NCI-H1048 (cell line): Measurements from ENCODE around the gene GHRHR.

Source experiments
- DNase-seq: peaks from one replicate; lab custom pipeline; 2025; lab: John Stamatoyannopoulos, UW

GHRHR gene

DNA sequence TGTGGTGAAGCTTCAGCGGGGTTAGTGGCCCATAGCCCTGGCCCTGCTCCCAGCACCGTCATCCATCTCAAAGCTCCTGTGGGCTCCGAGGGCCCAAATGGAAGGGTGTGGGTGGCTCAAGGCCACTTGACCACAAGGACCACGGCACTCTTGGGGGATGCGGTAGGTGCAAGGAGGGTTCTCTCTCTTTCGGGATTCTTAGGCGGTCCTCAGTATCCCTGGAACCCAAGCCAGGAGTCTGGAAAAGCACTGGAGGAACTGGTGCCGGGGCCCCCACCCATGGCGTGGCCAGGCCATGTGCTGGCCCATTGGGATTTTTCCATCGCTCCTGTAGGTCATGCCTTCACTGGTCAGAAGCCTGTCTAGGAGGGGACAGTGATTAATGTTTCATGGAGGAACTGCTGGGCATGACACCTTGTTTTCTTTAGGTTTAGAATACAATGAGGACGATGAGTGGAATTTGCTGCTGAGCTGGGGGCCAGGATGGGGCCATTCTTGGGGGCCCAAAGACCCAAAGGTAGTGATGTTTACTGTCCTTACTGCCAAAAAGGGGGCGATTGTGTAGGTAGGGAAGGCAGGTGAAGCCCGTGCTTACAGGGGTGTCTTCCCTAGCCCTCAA is 35.4 kb upstream of the GHRHR start:
- no peak for DNase-seq

DNA sequence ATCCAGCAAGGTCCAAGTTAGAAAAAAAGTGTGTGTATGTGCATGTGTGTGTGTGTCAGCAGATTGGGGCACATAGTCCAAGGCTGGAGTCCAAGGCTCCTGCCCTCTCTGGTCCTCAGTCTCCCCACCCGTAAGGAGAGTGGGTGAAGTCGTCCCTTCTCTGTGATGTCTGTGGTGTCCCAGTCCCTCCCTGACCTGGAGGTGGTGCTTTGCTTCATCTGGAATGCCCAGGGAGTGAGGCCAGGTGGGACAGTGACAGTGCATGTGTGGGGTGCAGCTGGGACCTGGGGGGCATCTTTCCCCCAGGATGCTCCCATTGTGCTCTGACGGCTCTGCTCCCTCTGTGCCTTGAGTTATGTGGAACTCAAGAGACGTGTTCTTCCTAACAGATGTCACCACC is 34.1 kb upstream of the GHRHR start:
- DNase-seq = no peak

DNA sequence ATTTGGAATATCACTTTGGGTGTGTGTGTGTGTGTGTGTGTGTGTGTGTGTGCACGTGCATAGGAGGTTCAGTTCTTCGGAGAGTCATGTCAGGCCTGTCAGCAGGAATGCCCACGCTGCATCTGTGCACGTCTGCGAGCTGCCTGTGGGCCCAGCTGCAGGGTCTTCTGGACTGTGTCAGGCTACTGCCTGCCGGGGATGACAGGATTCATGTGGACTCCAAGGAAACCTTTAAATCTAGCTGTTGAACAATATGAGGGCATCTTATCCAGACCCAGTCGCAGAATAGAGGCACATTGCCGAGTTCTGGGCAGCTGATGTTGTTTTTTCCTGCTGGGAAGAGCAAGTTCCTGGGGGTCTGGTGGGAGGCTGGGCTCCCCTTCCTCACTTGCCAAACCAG is 33.1 kb upstream of the GHRHR start:
- DNase-seq = no peak

DNA sequence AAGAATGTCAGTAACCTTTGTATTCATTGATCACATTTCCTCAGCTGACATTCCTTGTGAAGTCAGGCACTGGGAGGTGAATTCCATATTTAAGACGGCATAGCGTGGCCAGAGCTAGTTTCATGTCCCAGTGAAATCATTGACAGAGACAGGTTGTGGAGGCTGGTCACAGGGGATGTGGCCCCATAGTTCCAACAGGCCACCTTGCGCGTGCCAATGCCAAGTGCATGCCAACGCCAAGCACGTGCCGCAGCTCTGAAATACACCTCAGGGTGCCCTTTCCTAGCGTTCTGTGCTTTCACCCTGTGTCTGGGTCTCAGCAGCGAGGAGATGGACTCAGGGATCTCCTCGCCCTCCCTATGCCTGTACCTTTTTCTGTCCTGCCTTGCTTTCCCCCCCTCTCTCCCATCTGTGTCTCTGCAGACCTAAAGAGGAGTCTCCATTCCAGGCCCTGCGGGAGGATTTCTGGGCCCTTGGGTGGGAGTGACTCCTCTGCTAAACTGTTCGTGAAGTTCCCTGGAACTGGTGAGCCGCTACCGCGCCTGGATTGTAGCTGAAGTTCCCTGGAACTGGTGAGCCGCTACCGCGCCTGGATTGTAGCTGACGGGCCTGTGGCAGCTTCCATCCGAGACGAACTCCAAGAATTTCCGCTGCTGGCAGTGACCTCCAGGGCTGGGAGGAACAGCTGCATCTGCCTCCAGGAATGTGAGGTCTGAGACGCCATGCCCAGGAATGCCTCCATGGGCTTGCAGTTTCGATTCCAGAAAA is 32.4 kb upstream of the GHRHR start:
- DNase-seq = no peak

DNA sequence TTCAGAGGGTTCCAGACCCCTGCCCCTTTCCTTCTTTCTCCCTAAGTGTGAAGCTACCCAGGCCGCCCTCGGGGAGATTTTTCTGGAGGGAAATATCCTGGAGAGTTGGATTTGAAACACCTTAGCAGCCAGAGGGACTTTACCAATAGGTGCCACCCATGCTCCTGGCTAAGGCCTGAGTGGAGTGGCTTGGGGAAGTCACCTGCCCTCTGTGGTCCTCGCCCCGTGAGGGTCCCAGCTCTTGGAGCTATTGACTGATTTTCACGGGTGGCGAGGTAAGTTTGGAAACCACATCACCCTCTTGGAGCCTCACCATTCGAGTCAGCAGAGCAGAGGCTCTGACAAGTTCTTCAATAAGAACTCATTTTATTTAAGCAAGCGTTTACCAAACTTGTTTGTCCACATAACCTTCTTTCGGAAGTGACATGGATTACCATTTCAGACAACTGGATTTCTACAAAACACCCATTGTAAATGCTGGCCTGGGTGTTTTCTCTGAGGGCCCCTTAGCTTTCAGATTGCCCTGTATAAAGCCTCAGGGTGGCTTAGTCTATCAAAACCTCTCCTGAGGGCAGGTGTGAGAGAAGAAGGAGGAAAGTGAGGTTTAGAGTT is 31.7 kb upstream of the GHRHR start:
- no peak for DNase-seq

DNA sequence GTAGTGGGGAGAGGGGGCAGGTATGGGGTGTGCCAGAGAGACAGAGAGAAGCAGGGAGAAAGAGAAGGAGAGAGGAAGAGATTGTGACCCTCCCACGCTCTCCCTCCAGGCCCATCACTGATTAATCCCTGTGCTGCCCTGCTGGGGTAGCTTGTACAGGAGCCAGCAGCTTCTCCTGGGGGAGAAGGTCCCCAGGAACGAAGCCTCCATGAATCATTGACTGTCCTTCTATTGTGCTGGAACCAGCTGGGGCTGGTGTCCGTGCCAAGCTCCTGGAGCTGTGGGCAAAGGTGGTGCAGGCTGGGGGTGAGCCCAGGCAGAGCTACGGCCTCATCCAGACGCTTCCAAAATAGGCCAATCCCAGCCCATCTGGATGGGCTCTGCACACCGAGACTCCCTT is 31.2 kb upstream of the GHRHR start:
- DNase-seq = no peak

DNA sequence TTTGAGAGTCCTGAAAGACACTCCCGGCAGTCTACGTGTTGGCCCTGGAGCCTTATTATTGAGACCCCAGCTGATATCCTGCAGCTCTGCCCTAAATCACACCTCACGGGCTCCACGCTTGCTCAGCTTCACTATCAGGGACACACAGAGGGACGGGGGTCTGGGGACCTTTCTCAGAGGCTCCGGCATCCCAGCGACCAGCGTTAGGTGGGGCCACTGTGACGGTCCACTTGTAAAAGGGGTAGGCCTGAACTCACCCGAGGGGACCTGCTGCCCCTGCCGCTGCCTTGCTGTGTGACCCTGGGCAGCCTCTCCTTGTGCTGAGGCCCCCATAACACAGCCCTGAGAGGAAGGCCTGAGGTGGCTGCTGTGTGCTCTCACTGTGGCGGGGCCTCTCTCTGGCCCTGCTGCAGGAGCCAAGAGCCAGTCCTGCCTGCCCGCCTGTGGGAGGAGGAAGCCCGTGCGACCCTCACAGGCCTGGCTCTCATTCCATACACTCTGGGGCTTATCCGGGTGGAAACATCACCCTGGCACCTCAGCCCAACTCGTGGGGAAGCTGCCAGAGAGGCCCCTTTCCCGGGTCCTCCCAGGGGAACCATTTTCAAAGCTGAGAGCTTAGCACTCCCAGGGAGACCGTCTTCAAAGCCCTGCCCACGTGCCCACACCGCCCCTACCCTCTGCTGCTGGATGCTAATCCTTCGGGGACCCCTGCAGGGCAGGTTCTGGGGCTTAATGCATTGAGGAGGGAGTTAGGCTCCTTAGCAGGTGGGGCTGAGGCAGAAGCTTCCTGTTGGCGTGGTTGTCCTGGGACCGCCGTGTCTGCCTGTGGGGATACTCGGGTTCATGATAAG is 30.4 kb upstream of the GHRHR start:
- no peak for DNase-seq

DNA sequence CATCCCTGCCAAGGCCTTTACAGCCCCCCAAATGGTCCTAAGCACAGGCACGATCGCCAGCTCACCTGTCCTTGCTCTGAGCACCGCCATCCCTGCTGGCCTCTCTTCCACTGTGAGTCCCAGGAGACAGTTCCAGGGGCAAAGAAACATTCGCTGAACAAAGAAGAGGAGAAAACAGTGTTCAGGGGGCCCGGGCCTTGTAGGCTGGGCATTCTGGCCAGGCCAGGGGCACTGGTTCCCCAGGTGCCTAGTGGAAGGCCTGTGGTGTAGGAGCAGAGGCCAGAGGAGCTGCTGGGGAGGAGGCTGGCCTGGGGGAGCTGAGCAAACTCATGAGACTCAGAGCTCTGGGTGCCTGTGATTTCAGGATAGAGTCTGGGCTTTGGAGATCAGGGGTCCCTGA is 29.5 kb upstream of the GHRHR start:
- DNase-seq = no peak

DNA sequence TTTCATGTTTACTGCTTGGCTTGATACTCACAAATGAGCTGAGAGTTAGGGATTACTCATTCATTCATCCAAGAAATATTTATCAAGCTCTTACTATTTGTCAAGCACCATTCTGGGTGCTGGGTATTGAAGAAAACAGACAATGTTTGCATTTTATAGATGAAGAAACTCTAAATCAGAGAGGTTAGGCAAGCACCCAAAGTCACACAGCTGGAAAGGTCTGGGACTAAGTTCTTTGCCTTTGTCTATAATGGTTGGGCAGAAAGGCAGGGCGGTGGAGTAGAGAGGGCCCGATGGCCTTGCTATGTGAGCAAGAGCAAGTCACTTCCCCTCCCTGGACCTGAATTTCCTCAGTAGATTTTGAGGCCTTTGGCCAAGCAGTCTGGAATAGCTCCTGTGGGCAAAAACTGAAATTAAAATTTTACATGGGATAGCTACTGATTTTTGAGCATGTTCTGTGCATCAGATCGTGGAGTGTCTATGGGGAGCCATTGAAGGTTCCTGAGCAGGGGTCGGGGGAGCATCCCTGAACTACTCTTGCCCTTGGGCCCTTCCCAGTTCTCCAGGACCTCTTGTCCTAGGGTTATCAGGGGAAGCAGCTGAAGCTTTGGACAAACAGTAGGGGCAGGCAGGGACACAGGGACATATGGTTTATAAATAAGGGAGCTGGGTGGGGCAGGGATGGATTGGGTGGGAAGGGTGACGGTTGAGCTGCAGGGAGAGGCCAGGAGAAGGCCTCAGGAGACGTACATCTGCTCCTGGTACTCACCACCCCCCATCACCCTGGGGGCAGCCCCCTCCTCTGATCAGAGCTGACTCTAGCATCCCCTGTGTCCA is 28.8 kb upstream of the GHRHR start:
- no peak for DNase-seq

DNA sequence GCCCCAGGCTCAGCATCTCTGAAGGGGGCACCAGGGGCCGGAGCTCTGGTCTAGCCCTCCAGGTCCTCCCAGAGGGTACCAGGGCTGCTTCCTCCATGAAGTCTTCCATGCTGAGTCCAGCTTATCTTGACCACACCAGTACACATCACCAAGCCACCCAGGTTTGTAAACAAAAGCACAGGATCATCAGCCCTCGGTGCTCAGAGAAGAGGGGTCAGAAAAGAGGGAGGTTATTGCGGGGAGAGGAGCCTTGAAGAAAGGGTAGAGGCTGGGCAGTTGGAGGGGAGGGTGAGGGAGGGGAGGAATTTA is 28.2 kb upstream of the GHRHR start:
- DNase-seq = no peak

DNA sequence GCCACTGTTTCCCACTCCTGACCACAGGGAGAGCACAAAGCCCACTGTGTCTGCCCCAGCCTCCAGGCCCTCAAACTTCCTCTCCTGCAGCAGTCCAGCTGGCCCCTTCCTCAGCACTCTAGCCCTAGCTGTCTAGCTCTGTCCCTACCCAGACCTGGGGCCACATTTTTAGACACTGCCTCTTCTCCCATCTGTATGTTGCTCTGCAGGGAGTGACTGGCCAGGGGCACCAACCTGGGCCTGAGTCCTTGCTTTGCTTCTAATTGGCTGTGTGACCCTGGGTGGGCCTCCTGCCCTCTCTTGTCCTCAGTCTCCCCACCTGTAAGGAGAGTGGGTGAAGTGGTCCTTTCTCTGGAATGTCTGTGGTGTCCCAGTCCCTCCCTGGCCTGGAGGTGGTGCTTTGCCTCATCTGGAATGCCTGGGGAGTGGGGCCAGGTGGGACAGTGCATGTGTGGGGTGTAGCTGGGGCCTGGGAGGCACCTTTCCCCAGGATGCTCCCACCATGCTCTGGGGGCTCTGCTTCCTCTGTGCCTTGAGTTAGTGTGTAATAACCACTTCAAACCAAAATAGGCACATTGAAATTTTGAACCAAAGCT is 27.0 kb upstream of the GHRHR start:
- DNase-seq = no peak

DNA sequence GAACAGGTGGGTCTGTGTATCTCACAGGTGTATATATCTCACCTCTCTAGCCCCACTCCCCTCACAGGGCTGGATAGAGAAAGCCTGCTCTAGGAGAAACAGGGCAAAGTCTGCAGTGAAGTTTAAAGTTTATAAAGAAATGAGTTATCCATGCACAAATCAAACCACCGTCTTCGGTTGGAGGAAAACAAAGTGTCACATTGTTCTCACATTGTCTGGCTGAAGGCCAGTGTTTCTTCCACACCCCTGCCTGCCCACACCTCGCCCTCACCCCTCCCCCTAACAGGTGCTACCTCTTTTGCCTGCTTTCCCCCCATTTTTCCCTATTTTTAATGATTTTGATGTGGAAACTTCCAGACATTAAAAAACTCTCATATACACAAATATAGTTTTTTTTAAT is 26.3 kb upstream of the GHRHR start:
- DNase-seq = no peak

DNA sequence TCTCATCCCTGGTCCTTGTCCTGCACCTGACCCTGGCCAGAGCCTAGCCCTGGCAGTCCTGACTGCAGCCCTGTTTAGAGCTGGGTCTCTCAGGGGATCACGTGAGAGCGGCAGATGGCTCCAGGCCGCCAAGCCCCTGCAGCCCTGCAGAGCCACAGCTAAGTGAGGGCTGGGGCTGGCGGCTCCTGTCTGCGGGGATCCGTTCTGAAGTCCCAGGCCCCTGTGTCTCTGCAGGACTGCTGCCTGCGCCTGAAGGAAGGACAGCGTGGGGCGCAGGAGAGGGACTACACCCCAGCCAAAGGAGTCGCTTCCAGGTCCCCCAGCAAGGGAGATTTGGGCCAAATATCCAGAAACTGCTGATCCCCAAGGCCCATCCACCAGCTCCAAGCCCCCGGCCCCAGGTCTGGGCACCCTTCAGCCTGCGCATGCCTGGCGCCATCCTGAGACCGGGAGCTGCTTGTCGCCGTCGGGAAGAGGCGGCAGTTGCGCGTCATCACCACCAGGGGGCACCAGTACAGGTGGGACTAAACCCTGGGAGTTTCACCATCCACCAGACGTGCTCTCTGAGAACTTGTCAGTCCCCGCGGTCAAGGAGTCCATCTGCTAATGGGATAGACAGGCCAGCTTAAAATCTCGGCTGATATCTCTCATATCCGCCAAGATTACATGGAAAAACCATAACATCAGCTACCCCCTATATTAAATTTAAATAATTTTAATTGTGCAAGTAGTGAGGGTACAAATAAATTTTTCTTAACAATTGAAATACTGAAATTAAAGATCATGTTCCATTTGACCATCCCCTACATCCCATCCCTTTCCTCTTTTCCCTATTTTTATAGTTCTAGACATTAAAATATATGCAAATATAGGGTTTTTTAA is 25.1 kb upstream of the GHRHR start:
- DNase-seq = peak; percentile 27

DNA sequence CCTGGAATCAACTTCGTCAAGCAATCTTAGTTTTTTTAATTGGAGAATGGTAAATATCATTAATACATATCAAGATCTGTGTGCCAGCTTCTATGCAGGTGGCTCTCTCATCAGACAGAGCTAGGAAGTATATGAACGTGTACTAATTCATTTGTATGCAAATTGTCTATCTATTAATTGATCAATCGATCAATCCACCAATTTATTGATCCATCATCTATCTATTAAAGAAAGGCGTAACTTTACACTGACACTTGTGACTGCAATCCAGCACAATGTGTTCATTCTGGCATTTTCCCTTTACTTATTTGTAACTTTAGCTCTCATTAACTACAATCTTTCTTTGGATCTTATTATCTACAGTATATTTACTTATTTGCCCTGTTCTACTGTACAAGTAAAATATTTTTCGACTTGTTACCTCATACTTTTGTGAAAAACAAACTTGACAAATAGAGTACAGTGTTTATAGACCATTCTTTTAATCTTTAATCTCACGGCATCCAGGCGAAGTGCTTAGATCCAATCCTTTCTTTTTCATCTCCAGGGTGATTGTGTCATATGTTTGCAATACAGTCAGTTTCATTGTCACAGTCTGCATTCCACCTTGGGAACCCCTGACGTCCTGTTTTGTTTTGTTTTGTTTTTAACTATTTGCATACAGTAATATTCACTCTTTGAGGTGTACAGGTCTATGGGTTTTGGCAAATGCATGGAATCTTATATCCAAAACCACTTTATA is 22.0 kb upstream of the GHRHR start:
- DNase-seq = no peak

DNA sequence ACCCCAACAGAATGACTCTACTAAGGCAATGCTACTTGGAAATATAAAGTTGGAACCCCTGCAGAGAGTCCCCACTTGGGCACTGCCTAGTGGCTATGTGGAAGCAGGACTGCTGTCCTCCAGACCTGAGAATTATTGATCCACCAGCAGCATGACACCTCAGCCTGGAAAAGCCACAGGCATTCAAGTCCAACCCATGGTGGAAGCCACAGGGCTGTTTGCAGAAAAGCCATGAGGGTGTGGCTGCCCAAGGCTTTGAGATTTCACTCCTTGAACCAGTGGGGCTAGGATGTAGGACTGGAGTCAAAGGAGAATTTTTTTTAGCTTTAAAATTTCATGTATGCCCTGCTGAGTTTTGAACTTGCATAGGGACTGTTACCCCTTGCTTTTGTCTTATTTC is 13.6 kb upstream of the GHRHR start:
- DNase-seq = no peak

DNA sequence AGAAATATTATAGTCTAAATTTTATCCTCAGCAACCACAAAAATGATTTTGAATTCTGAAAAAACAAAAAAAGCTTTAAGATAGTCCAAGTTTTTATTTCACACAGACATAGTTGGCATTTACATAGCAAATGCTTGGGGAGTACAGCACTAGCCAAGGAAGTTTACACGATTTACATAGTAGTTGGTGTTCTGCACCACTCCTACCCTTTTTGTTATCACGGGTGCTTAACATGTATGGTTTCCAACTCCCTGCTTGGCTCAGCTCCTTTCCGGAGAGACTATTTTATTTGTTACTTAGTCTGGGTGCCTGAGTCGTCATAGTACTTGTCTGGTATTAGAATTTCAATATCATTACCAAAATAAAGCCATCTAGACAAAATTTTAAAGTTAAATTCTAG is 8.8 kb upstream of the GHRHR start:
- DNase-seq = no peak

DNA sequence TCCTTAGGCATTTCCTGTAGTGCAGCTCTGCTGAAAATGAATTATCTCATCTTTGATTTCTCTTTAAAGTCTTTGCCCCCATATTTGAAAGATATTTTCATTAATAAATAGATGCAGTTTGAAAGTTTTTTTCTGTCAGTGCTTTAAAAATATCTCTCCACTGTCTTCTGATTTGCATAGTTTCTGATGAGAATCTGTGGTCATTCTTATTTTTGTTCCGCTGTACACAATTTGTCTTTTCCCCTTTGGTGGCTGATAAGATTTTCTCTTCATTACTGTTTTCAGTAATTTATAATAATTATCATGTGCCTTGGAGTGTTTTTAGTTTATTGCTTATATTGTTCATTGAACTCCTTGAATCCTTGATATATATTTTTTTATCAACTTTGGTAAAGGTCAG is 7.0 kb upstream of the GHRHR start:
- no peak for DNase-seq

DNA sequence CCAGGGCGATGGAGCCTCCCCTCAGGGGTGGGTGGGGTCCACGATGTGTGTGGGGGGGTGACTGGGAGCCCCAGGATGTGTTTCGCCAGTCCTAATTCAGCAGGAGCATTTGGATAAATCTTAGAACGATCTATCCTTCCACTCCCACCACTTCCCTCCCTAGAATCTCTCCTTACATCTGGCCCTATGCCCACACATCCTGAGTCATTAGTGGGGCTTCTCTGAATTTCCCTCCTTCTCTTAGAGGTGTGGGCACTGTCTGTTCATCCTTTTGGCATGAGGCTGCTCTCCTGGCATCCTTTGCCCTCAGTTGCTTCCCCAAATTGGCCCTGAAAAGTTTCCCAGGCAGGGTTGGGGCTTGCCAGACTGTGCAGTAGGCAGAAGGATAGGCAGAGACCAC is 1.6 kb downstream of the GHRHR start:
- DNase-seq = no peak

DNA sequence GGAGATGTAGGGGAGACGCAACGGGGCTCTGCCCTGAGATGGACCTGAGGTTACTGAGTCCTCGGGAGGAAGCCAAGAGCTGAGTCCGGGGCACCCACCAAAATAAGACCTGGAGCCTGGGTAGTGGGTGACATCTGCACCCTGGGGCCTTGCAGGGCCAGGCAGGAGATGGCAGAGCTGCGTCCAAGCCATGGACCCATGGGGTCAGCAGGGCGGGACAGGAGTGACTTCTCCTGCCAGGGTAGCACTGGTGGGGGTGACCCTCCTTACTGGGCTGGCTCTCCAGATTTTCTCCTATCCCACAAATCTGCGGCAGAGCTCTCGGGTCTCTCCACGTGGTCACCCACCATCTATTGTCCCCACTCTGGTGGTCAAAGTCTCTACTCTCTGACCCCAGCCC is 2.1 kb downstream of the GHRHR start:
- no peak for DNase-seq

DNA sequence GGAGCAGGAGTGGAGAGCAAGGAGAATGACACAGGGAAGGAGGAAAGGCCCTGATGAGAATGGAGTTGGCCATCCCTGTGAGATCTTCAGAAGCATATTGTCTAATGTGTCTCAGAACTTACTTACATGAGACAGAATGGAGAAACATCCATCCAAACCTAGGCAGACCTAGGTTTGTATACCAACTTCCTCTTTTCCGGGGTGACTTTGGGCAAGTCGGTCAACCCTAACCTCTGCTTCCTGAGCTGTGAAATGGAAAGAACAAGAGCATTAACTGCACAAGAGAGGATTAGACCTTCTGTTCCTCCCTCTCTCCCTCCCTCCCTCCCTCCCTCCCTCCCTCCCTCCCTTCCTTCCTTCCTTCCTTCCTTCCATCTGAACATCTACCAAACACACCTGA is 4.5 kb downstream of the GHRHR start:
- no peak for DNase-seq
